Cerebellar nuclear complex (tissue), 1 donor: ENCODE results near the gene CP.
"Not testable (repeated sequence)": the region's sequence is repeated elsewhere in the genome, so short reads cannot be mapped to it uniquely, and the experiment has no call there.

Source experiments
- DNase-seq, 2 experiments: peaks; one replicate each; lab custom pipeline; 2025; lab: John Stamatoyannopoulos, UW

CP gene

DNA sequence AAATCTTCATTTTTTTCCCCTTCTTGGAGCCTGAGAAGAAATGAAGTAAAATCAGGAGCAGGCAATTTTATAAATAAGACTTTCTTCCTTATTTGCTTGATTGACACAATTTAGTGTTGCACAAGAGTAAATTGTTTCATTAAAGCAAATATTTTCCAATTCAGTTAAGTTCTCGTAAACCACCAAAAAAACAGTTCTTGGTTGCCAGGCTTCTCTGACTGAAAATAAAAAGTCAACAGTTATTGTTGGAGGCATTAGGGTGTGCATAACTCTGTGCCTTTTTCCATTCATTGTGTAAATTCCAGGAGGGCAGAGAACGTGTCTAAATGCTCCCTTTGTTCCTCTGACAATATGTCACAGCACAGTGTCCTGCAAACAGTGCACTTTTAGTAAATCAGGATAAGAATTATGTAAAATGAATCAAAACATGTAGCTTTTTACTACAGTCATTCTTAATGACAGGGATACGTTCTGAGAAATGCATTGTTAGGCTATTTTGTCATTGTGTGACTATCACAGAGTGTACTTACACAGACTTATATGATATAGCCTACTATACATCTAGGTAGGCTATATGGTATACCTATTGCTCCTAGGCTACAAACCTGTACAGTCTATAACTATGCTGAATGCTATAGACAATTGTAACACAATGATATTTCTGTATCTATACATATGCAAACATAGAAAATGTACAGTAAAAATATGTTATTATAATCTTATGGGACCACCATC, at the start of gene CP:
CP (minus strand) TSS at position 47 of the 735 bp plus-strand sequence; CDS start at position 10, 37 bp downstream.
- no peak for DNase-seq

DNA sequence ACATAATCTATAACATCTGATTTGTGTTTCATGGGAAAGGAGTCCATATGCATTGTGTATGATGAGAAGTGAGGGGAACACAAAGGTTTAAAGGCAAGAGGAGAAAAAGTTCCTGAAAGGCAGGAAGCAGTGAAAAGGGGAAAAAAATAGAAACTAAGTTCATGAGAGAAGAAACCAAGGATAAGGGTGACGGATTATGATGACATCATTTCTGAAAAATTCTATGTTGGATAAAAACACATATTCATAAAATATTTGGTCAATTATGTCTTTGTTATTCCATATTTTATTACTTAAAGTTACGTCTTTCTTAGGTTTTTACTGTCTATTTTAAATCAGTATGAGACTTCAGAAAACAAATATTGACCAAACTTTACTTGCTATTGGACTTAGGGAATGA, 48.6 kb upstream of the CP start:
- no peak for DNase-seq

DNA sequence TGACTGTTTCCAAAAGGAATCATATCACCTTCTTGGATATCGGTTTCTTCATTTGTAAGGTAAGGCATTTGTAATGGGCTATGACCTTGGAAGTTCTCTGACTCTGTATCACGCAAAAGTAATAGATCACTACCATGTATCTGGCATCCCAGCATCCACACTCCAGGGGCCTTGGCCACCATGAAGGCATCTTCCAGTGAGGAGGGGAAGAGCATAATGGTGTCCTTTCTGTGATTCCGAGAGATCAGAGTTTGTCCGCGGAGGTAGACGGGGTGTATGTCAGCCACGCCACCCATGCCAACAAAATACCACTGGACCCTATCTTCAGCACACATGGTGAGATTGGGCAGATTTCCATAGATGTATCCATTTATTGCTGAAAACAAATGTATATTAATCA, 48.1 kb upstream of the CP start:
- no peak for DNase-seq

DNA sequence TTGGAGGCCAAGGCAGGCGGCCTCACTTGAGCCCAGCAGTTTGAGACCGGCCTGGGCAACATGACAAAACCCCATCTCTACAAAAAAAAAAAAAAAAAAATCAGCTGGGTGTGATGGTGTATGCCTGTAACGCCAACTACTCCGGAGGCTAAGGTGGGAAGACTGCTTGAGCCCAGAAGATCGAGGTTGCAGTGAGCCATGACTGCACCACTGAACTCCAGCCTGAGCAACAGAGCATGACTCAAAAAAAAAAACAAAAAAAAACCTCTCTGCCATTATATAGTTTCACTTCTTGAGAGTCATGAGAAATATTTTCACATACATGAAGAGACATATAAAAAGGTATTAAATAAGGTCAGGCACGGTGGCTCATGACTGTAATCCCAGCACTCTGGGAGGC, 45.9 kb upstream of the CP start:
- DNase-seq: no peak

DNA sequence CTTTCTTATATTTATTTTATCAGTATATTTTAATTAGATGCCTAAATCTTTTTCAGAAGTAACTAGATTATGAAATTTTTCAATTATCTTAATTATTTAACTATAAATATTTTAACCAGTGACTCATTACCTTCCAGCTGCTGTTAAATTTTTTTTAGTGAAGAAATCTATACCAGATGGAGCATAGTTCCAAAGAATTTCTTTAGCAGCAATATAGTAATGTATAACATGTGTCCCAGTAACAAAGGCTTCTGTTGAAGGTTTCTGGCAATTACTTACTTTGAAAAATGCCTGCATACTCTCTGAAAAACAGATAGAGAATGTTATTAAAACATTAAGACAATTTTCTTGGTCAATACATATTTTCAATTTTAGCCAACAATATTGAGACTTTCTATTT, 45.1 kb upstream of the CP start:
- DNase-seq: no peak

DNA sequence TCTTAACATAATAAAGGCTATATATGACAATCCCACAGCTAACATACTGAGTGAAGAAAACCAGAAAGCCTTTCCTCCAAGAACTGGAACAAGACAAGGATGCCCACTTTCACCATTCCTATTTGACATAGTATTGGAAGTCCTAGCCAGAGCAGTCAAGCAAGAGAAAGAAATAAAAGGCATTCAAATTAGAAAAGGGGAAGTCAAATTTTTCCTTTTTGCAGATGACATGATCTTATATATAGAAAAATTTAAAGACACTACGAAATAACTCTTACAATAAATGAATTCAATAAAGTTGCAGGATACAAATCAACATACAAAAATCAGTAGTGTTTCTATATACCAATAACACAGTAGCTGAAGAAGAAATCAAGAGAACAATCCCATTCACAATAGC, 42.2 kb upstream of the CP start:
- no peak for DNase-seq

DNA sequence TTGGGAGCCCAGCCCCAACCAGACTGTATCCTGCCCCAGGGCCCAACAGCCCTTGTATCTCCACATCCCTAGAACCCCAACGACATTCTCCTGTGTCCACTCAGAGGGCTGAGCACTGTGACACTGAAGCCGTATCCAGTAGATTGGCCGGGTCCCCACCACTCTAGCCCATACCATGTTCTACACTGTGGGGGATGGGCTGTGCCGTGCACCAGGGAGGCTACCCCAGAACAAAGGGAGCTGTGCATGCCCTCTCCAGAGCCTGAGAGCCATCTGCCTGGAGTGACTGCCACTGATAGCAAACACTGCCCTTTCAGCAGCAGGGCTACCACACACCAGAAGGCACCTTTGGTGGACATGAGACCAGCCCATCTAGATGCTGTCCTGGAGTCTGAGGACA, 37.1 kb upstream of the CP start:
- no peak for DNase-seq

DNA sequence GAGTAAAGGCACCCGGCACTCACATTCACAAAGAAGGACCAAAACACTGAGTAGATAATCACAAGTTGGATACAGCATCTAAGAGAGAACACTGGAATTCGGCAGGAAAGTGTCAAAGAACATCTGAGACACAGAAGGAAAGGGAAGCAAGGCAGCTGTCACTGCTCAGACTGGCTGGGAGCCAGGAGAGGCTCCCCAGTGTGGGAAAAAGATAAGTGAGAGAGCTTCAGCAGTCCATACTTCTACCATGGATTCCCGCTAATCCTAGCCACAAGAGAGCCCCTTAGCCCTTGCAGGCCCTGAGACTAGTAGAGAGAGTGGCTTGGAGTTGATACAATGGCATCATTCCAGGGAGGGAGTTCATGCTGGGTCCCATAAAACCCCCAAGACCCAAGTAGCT, 36.7 kb upstream of the CP start:
- no peak for DNase-seq

DNA sequence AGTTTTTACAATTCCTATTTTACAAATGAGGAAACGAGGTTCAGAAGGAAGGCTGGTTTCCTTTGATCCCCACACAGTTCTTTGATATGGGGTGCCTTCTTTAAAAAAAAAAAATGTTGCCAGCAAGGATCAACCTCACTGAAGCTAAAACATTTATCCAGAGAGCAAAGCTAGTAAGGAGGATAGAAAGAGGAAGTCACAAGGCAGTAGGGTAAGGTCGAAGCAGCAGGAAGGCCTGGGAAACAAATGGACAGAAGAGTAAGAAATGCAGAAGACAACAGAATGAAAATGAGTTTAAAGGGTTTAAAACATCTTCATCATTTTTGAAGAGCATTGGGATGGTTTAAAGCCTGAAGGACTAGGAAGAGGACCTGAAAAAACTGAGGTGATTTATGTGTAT, 30.6 kb upstream of the CP start:
- DNase-seq: no peak

DNA sequence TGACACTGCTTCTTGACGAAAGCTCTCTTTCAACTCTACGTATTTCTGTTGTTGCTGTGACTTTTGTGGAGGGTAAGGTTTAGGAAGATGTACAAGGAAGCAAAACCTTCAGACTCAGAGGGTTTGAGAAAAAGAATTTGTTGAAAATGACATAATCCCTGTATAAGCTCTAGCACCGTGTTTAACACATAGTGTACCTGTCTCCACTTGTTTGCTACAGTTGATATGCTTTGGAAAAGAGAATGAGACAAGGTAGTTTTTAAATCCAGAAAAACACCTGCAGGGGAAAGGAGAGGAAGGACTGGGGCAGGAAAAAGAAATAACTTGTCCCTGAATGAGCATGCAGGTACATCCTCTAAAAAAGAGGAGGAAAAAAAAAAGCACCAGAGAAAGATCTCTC, 29.6 kb upstream of the CP start:
- no peak for DNase-seq

DNA sequence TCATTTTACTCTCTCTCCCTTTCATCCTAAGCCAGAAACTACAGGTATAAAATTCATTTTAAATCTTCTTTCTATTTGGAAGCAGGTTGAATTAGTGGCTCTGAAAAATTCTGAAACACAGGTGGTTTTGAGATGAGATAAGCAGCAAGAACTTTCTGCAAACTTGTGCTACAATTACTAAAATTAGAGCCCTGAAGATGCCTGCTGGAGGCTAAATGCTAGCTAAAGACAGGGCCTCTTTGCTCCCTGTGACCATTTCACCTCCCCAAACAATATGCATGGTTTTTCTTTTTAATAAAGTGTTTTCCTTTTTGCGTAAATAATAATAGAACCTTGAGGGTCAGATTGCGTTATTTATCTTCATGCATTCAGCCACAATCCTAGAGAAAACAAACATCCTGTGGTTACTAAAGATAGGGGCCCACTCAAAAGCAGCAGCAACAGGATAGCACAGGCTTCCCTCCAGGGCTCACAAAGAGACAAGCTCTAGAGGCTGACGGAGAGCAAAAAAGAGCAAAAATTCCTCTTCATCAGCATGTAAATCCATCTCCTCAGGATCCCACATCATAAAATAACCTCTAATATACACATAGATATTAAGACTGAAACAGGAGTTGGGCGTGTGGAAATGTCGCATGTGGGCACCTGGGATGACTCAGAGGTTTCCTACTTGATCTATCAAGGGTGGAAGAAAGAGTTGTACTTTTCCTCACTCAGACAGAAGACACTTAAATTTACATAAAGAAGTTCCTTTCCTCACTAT, 26.5 kb upstream of the CP start:
- DNase-seq: no peak

DNA sequence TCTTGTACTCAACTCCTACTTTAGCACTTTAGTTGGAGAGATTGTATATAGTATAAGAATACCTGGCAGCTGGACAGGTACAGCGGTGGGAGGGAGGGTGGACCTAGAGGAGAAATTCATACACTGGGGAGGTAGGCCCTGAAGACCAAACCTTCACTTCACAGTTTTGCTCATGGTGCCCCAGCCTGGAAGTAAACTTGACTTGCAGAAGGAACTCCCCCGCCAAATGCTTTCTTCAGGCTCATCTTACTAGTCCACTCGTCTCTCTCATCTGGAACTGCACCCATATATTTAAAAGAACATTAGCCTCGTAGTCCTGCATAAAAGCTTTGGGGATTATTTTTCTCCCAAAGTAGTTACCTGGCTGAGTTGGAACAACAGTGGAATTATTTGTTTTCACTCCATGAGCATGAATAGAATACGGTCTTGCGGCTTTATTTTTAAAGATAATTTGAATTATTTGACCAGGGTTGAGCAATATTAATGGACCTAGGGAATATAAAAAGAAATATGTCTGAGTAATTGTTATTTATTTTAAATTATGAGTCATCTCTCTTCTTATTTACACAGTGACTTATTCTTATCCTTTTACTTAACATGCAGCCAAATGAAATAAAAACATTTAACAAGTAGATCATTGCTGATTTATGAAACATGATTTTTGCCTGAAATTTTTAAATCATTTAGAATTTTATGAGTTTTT, 25.5 kb upstream of the CP start:
- no peak for DNase-seq

DNA sequence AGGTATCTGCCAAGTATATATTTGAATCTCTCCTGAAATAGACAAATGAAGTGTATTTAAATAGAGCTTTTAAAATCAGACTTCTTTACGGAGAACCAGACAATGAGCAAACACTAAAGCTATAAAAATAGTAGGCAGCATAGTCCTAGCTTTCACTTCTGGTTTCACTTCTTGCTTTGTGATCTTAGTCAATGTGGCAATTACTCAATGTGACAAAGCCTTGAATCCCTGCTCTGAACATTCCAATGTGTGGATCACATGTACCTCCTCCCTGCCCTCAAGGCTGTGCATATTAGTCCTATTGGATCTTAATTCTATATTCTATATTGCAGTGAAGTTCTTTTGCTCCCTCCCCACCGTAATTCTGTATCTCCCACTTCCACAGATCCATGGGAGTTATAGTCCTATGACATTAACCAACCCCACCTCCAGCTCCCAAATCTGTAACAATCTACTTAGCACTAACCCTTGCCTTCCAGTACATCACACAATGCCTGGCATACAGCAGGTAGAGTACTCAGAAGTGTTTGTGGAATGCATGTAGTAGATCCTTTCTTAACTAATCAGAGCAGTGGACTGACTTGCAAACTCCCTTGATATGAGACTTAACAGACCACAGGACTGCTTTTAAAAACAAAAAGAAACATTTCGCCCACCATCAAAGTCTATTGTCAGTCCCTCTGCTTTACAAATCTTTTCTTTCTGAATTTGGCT, 24.3 kb upstream of the CP start:
- DNase-seq: no peak

DNA sequence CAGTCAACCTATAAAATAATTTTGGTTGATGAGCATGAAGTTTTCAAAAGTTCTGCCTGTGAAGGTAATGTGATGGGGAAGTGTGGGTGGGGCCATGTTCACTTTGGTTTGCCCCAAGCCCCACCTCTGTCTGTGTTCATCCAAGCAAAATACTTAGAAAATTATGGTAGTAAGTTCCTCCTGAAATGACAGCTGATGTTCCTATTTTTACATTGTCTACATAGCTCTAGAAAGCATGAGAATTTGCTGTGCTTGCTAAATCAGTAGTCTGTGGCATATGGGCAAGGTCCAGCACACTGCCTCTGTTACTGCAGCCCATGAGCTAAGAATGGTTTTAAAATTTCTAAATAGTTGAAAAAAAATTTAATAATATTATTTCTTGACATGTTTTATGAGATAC, 21.9 kb upstream of the CP start:
- DNase-seq: no peak

DNA sequence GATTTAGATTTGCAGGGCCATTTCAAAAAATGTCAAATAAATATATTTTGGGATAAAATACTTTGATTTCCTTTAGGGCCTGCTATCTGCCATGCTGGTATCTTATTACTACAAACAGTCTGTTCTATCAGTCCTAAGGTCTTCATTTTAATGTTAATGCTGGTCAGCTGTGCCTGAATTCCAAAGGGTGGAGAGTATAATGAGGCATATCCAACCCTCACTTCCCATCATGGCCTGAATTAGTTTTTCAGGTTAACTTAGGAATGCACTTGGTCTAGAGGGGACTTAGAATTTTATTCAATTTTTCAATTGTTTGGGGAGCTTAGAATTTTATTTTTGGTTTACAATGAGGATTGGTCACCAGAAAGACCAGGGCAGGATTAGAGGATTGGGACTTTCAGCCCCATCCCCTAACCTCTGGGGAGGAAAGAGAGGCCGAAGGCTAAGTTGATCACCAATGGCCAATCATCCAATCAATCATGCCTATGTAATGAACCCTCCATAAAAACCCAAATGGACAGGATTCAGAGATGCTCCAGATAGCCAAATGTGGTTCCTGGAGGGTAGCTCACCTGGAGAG, 17.8 kb upstream of the CP start:
- no peak for DNase-seq

DNA sequence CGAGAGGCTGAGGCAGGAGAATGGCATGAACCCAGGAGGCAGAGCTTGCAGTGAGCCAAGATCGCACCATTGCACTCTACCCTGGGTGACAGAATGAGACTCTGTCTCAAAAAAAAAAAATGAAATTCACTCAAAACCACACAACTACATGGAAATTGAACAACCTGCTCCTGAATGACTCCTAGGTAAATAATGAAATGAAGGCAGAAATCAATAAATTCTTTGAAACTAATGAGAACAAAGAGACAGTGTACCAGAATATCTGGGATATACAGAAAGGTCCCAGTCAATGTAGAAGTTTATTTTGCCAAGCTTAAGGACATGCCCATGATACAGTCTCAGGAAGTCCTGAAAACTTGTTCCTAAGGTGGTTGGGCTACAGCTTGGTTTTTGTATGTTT, 16.6 kb upstream of the CP start:
- DNase-seq: not testable (repeated sequence)

DNA sequence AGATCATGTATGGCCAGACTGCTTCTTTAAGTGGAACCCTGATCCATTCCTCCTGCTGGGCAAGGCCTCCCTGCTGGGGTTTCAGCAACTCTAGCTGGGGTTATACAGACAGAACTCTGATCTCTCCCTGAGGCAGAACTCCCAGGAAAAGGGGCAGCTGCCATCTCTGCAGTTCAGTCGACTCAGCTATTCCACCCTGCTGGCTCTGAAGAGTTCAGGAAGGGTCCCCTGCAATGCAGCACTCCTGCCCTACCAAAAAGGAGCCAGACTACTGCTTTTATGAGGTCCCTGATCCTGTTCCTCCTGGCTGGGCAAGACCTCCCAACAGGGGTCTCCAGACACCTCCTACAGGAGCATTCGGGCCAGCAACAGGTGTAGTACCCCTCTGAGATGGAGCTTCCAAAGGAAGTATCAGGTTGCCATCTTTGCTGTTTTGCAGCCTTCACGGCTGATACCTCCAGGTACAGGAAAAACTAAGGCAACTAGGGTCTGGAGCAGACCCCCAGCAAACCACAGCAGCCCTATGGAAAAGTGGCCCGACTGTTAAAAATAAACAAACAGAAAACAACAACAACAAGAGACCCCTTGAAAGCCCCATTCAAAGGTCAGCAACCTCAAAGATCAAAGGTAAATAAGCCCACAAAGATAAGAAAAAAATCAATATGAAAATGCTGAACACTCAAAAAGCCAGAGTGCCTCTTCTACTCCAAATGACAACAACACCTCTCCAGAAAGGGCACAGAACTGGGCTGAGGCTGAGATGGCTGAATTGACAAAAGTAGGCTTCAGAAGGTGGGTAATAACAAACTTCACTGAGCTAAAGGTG, 14.2 kb upstream of the CP start:
- DNase-seq: no peak

DNA sequence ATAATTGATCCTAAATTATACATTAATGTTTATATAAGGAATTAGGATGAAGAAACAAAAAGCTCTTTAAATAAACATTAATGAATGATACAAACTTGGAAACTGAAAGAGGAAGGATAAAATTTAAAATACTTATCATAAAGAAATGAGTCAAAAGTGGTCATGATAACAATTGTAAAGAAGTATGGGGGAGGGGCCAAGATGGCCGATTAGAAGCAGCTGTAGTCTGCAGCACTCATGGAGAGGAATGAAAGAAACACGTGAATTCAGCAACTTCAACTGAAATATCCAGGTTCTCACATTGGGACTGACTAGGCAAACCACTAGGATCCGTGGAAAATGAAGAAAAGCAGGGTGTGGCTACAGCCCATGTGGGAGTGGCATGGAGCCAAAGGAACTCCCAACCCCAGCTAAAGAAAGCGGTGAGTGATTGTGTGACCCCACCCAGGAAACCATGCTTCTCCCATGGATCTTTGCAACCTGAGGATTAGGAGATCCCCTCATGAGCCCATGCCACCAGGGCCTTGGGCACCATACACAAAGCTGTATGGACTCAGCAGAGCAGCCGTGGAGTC, 13.1 kb upstream of the CP start:
- no peak for DNase-seq

DNA sequence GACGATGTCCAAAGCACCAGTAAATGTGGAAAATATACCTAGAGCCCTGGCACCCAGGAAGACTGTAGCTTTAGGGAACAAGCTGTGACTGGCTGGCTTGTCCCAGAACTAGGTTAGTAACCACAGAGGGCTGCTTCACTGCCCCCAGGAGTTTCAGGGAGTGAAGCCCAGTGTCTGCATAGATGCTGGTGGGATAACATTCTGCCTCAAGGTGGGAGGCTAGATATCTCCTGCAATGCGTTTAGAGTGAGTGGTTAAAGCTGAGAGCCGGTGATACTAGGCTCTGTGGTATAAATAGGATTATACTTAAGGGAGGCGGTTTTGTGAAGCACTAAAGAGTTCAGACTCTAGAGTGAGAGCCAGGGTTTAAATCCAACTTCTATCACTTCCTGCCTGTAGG, 11.7 kb upstream of the CP start:
- DNase-seq: no peak

DNA sequence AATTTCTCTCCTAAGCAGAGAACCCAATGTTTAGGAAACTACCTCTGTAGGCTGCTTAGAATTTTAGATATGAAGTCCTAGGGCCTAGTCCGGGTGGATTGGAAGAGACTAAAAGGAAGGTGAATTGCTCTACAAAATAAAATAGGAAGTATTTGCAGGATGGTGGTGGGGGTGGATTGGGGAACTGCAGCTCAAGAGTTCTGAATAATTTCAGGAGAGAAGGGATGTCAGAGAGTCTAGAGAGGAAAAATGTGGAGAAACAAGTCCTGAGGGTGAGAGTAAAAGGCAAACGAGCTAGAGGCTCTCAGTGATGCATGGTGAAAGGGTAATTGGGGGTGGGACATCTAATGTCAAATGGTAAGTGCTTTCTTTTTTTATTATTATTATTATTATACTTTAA, 10.2 kb upstream of the CP start:
- DNase-seq: no peak
